Endothelial cell of umbilical vein (primary cell): ENCODE results near the gene PPM1H. TPM values are rescaled to one million over a fixed set of nuclear protein-coding genes. Genes with fewer than 3 reads are reported as not detected.

ENCODE experiments used
- BruUV-seq: library from RNA; stranded (reverse); fragments of 400-500 nt; replicated peaks from 2 replicates; lab custom pipeline; 2021; lab: Mats Ljungman, UMichigan
- CTCF ChIA-PET: fragments of 300-600, 350-600 bp; sonication (Branson Sonifier 250); formaldehyde crosslinking; loops from one replicate; lab custom pipeline; 2021; ENCODE audit warnings: antibody characterized with exemption, inconsistent platforms; lab: Charles Lee
- POLR2A ChIA-PET: fragments of 300-600, 350-600 bp; sonication (Branson Sonifier 250); formaldehyde crosslinking; loops from one replicate; lab custom pipeline; 2021; ENCODE audit warnings: antibody characterized with exemption, inconsistent platforms; lab: Charles Lee
- DNase-seq: peaks from one replicate; pipeline ENCODE4 v3.0.0-alpha.2; 2011; ENCODE audit warnings: low read depth, low spot score
- FAIRE-seq: peaks from 2 replicates; lab custom pipeline; 2011; peaks lifted over from hg19 to GRCh38; lab: Jason Lieb, UNC
- H2AFZ ChIP-seq: 2 replicates; pipeline ENCODE4 v1.6.0; 2012; ENCODE audit warnings: low read depth, low read length, control low read depth, inconsistent platforms
- H3K27ac ChIP-seq: 2 replicates; pipeline ENCODE4 v1.5.1; 2011; ENCODE audit warnings: low read depth, mild to moderate bottlenecking, control low read depth, low read length, moderate library complexity; ENCODE audit not compliant: insufficient read depth
- H3K27me3 ChIP-seq, 2 experiments: 2 replicates each; pipeline versions ENCODE4 v1.6.0 to v1.6.1; 2011; ENCODE audit warnings: low read length in 2 of 2, mixed read lengths in 1 of 2; ENCODE audit not compliant: control insufficient read depth in 2 of 2, insufficient read depth in 2 of 2
- H3K36me3 ChIP-seq, 2 experiments: 2 replicates in 1 of 2; 3 replicates in 1 of 2; pipeline ENCODE4 v1.5.1; 2011; ENCODE audit warnings: low read length in 2 of 2, mild to moderate bottlenecking in 1 of 2, moderate library complexity in 1 of 2; ENCODE audit not compliant: control insufficient read depth in 2 of 2, insufficient read depth in 2 of 2; ENCODE audit errors: extremely low read depth in 1 of 2
- H3K4me1 ChIP-seq: 3 replicates; pipeline ENCODE4 v1.5.1; 2011; ENCODE audit warnings: mild to moderate bottlenecking, low read length; ENCODE audit not compliant: control insufficient read depth, insufficient read depth; ENCODE audit errors: extremely low read depth
- H3K4me2 ChIP-seq: 2 replicates; pipeline ENCODE4 v1.6.1; 2011; ENCODE audit warnings: low read length, control low read depth, mixed read lengths; ENCODE audit not compliant: insufficient read depth
- H3K4me3 ChIP-seq, 3 experiments: fragments of 200-600 bp in 1 of 3; sonication (generic), shearing (Covaris generic) in 1 of 3; replicated peaks in 1 of 3; 2 replicates each; pipeline ENCODE4 v1.5.1; 2011 to 2016; ENCODE audit warnings: control low read depth in 3 of 3, low read length in 3 of 3, mild to moderate bottlenecking in 2 of 3, inconsistent platforms in 1 of 3, low read depth in 1 of 3, moderate library complexity in 1 of 3; ENCODE audit not compliant: insufficient read depth in 1 of 3
- H3K79me2 ChIP-seq: 2 replicates; pipeline ENCODE4 v1.6.0; 2012; ENCODE audit warnings: low read length, inconsistent platforms; ENCODE audit not compliant: control insufficient read depth, insufficient read depth
- H3K9ac ChIP-seq: replicated peaks from 2 replicates; pipeline ENCODE3; 2011; ENCODE audit warnings: low read length, control low read depth; ENCODE audit not compliant: insufficient read depth; ENCODE audit errors: extremely low read depth
- H3K9me1 ChIP-seq: replicated peaks from 3 replicates; pipeline ENCODE4 v1.6.0; 2011; ENCODE audit warnings: mild to moderate bottlenecking, low read length; ENCODE audit not compliant: control insufficient read depth, insufficient read depth; ENCODE audit errors: extremely low read depth
- H3K9me3 ChIP-seq: replicated peaks from 2 replicates; pipeline ENCODE4 v1.5.1; 2012; ENCODE audit warnings: low read length, inconsistent platforms; ENCODE audit not compliant: control insufficient read depth, insufficient read depth
- H4K20me1 ChIP-seq: replicated peaks from 2 replicates; pipeline ENCODE3; 2011; ENCODE audit warnings: mild to moderate bottlenecking, low read length; ENCODE audit not compliant: control insufficient read depth, insufficient read depth; ENCODE audit errors: extremely low read depth
- EZH2 ChIP-seq: IDR thresholded peaks from 2 replicates; pipeline ENCODE4 v1.6.1; 2012; ENCODE audit warnings: borderline replicate concordance, low read depth, mild to moderate bottlenecking, moderate library complexity, low read length, inconsistent platforms; ENCODE audit not compliant: severe bottlenecking
- FOS ChIP-seq: IDR thresholded peaks from 2 replicates; pipeline ENCODE4 v1.6.1; 2011; ENCODE audit warnings: mild to moderate bottlenecking, low read length, moderate library complexity, borderline replicate concordance; ENCODE audit not compliant: insufficient read depth
- GATA2 ChIP-seq: IDR thresholded peaks from 2 replicates; pipeline ENCODE4 v1.7.0; 2011; ENCODE audit warnings: low read depth, mild to moderate bottlenecking, moderate library complexity, mixed read lengths, low read length; ENCODE audit not compliant: insufficient read length, insufficient read depth
- JUN ChIP-seq: IDR thresholded peaks from 2 replicates; pipeline ENCODE4 v1.6.1; 2011; ENCODE audit warnings: borderline replicate concordance, low read depth; ENCODE audit not compliant: insufficient read length, insufficient read depth
- MYC ChIP-seq: IDR thresholded peaks from one replicate; pipeline ENCODE4 v1.6.1; 2011; ENCODE audit warnings: mild to moderate bottlenecking, low read depth, low read length
- POLR2A ChIP-seq: IDR thresholded peaks from 2 replicates; pipeline ENCODE4 v1.6.1; 2012; ENCODE audit warnings: low read depth, mild to moderate bottlenecking, control low read depth, low read length
- POLR2AphosphoS5 ChIP-seq: IDR thresholded peaks from 2 replicates; pipeline ENCODE4 v1.6.1; 2012; ENCODE audit warnings: low read depth, mild to moderate bottlenecking, control low read depth, low read length, moderate library complexity; ENCODE audit not compliant: insufficient read depth
- dilution Hi-C: fragments of 300-500 bp; cut with MboI; formaldehyde crosslinking; loops from one replicate; pipeline ENCODE4 v1.15.0; 2019; ENCODE audit warnings: low sequenced_read_pairs; ENCODE audit not compliant: extremely low pct_ligation_motif_present
- intact Hi-C: fragments of 100-400 bp; cut with micrococcal nuclease; formaldehyde crosslinking; loops from one replicate; pipeline ENCODE4 v1.10.0; 2022
- polyA plus RNA-seq, 4 experiments: library from polyadenylated mRNA; depleted of rRNA in 3 of 4; stranded (reverse) in 3 of 4; unstranded in 1 of 4; fragments of >200 nt; gene quantifications; 2 replicates each; pipeline versions ENCODE4 v1.2.1 to v1.2.3, GENCODE V29; 2011 to 2012; ENCODE audit warnings: missing spikeins in 1 of 4
- total RNA-seq: library from RNA; stranded (reverse); gene quantifications from 2 replicates; pipeline ENCODE4 v1.2.3, GENCODE V29; 2021
- TF ChIP-seq, protein P1 (sequence below): IDR thresholded peaks from 2 replicates; pipeline ENCODE4 v1.6.1; 2011; ENCODE audit not compliant: insufficient read depth, insufficient read length
- TF ChIP-seq, protein P2 (sequence below), 2 donors: IDR thresholded peaks; 1 replicate in 1 of 2; 2 replicates in 1 of 2; pipeline ENCODE4 v1.5.1; 2011; ENCODE audit warnings: low read length in 2 of 2, mild to moderate bottlenecking in 2 of 2, moderate library complexity in 2 of 2, control low read depth in 1 of 2, inconsistent platforms in 1 of 2, low read depth in 1 of 2; ENCODE audit not compliant: insufficient read depth in 1 of 2; ENCODE audit errors: extremely low read depth in 1 of 2

The PPM1H gene
- total and polyA plus RNA-seq, 2 donors (not counting 3 experiments of a cell fraction or from before 2014, with no cell fraction given) = 1.0 to 7.2 TPM

DNA sequence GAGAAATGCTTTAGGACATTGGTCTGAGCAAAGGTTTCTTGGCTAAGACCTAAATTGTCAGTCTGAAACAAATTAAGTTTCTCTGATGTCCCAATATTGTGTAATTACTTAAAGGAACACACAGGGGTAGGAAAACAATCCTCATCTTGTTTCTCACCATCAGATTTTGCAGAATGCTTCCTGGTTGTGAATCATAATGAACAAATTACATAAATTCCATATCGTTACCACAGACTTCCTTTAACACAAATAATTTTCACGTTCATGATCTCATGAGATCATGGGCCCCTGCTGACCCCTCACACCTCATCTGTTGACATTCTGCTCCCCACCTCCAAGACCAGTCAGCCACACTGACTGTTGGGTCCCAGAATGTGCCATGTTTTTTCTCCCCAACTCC, 274.2 kb downstream of the PPM1H start:
- Histone ChIP-seq H3K9me3 (no peaks in the 10 kb centered on the region), H3K4me1 (peaks cover 27% of the 10 kb centered on the region), H3K9ac (peak overlapping the region; percentile 26), H3K4me3 (no peak overlapping the region), H3K36me3 (no peaks in the 10 kb centered on the region), H3K4me2 (peak overlapping the region; percentile 28), H3K9me1 (no peaks in the 10 kb centered on the region), H2AFZ (peak overlapping the region; percentile 61), H3K79me2 (no peaks in the 10 kb centered on the region), H3K27ac (peak overlapping the region; percentile 55), H4K20me1 (no peaks in the 10 kb centered on the region), H3K27me3 (no peaks in the 10 kb centered on the region)
- BruUV-seq = no TSS peak
- ChIA-PET POLR2A (no interaction called here), CTCF (interaction anchor here (1.4 kb wide), 1 partner anchor 38 kb away, joined by 4 read pairs; no protein-coding TSS in a partner anchor)
- TF ChIP-seq POLR2A = no peak
- TF ChIP-seq, protein P1, sequence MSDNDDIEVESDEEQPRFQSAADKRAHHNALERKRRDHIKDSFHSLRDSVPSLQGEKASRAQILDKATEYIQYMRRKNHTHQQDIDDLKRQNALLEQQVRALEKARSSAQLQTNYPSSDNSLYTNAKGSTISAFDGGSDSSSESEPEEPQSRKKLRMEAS = no peak
- TF ChIP-seq MYC = no peak
- TF ChIP-seq, protein P2, sequence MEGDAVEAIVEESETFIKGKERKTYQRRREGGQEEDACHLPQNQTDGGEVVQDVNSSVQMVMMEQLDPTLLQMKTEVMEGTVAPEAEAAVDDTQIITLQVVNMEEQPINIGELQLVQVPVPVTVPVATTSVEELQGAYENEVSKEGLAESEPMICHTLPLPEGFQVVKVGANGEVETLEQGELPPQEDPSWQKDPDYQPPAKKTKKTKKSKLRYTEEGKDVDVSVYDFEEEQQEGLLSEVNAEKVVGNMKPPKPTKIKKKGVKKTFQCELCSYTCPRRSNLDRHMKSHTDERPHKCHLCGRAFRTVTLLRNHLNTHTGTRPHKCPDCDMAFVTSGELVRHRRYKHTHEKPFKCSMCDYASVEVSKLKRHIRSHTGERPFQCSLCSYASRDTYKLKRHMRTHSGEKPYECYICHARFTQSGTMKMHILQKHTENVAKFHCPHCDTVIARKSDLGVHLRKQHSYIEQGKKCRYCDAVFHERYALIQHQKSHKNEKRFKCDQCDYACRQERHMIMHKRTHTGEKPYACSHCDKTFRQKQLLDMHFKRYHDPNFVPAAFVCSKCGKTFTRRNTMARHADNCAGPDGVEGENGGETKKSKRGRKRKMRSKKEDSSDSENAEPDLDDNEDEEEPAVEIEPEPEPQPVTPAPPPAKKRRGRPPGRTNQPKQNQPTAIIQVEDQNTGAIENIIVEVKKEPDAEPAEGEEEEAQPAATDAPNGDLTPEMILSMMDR (IDR thresholded peaks at IDR 0.05; ENCODE audit: extremely low read depth in 1 of 2, insufficient read depth in 1 of 2, low read depth in 1 of 2, low read length in 2 of 2) = no peak
- TF ChIP-seq POLR2AphosphoS5 = peak; percentile 48
- peak; percentile 82 for TF ChIP-seq FOS
- TF ChIP-seq GATA2 = peak; percentile 79
- no peak for TF ChIP-seq EZH2
- TF ChIP-seq JUN = peak; percentile 65
- FAIRE-seq (peak; percentile 85), DNase-seq (peak; percentile 84)
- dilution Hi-C loops (no loop called here), intact Hi-C loops (loop anchor here (1.0 to 5.0 kb wide), 3 partner anchors 57 to 126 kb away; no protein-coding TSS in a partner anchor)
